Hindlimb muscle (tissue), 1 donor: ENCODE measurements around the gene AGO4. TPM values are rescaled to one million over a fixed set of nuclear protein-coding genes. Genes with fewer than 3 reads are reported as not detected.

ENCODE experiments used
- polyA plus RNA-seq: library from polyadenylated mRNA; unstranded; fragments of 120-200 nt; gene quantifications from one replicate; pipeline ENCODE4 v1.2.1, GENCODE V29; 2013; ENCODE audit not compliant: insufficient read length

AGO4 gene
- polyA plus RNA-seq, 1 donor: 14.9 TPM

Other genes with a start within 250 kb of the AGO4 start
- gene TFAP2E, start 234.7 kb upstream of the AGO4 start, polyA plus RNA-seq: 0.96 TPM
- 57.6 TPM for gene PSMB2, start 166.5 kb upstream of the AGO4 start, polyA plus RNA-seq
- gene C1orf216, start 89.1 kb upstream of the AGO4 start, polyA plus RNA-seq: 9.0 TPM
- gene CLSPN, start 38.0 kb upstream of the AGO4 start, polyA plus RNA-seq: 6.5 TPM
- 9.4 TPM for gene AGO1, start 75.2 kb downstream of the AGO4 start, polyA plus RNA-seq
- gene AGO3, start 123.1 kb downstream of the AGO4 start, polyA plus RNA-seq: 12.3 TPM